Retinal pigment epithelial cell (primary cell): ENCODE data around the gene SNRPA.
A peak's percentile ranks its signal among the peaks of the same experiment; 100 is the strongest.

Source experiments
- DNase-seq: peaks from one replicate; pipeline ENCODE4 v3.0.0-alpha.2; 2010; ENCODE audit warnings: low read depth
- H3K4me3 ChIP-seq: 2 replicates; pipeline ENCODE4 v1.5.1; 2011; ENCODE audit warnings: mild to moderate bottlenecking, low read length, control low read depth, moderate library complexity
- CTCF ChIP-seq: conservative IDR thresholded peaks from 2 replicates; pipeline ENCODE4 v1.5.1; 2011; ENCODE audit warnings: low read depth, low read length, control low read depth, inconsistent platforms

SNRPA gene

GRCh38 chr19:40750058-40750873 is 737 bp upstream of the SNRPA start, which contains the start of gene ACTMAP:
Gene ACTMAP, minus strand, starts transcription at chr19:40750477. Its CDS starts 674 bp downstream, at chr19:40749803.
- no peak for TF ChIP-seq CTCF
- peak; percentile 100 for DNase-seq
- peak within 1 kb of the TSS; percentile 92 for H3K4me3 ChIP-seq

- TF ChIP-seq CTCF, result no peak
- peak overlapping the region; percentile 92 for H3K4me3 ChIP-seq
- no peak for DNase-seq
Measured at GRCh38 chr19:40752257-40752781, 1.3 kb downstream of the SNRPA start.

- DNase-seq, result no peak
- H3K4me3 ChIP-seq, result no peak overlapping the region
- no peak for TF ChIP-seq CTCF
Measured at GRCh38 chr19:40754611-40755247, 3.7 kb downstream of the SNRPA start.

- no peak overlapping the region for H3K4me3 ChIP-seq
- no peak for DNase-seq
- TF ChIP-seq CTCF, result no peak
Measured at GRCh38 chr19:40755248-40755624, 4.2 kb downstream of the SNRPA start.

GRCh38 chr19:40755791-40756190 is 4.8 kb downstream of the SNRPA start:
- no peak for DNase-seq
- no peak overlapping the region for H3K4me3 ChIP-seq
- TF ChIP-seq CTCF, result no peak

- no peak for TF ChIP-seq CTCF
- no peak overlapping the region for H3K4me3 ChIP-seq
- DNase-seq, result no peak
Measured at GRCh38 chr19:40756502-40757110, 5.6 kb downstream of the SNRPA start.

- no peak for TF ChIP-seq CTCF
- H3K4me3 ChIP-seq, result no peak overlapping the region
- DNase-seq, result no peak
Measured at GRCh38 chr19:40758491-40758890, 7.5 kb downstream of the SNRPA start.
